Cardiac muscle cell (in vitro differentiated cells and primary cell): ENCODE results near the gene EXOC6B. TPM values are rescaled to one million over a fixed set of nuclear protein-coding genes. Genes with fewer than 3 reads are reported as not detected.
A peak's percentile ranks its signal among the peaks of the same experiment; 100 is the strongest.

Experiments used
- DNase-seq, 2 donors: peaks; one replicate each; pipeline versions ENCODE4 v3.0.0 to v3.0.0-alpha.2; 2010 to 2017; ENCODE audit warnings: low read depth in 1 of 2, low spot score in 1 of 2
- H3K27ac ChIP-seq: fragments of 200-600 bp; sonication (generic); 2 replicates; pipeline ENCODE4 v1.5.1; 2016
- H3K27me3 ChIP-seq: fragments of 200-600 bp; sonication (generic); 2 replicates; pipeline ENCODE4 v1.6.0; 2016; ENCODE audit warnings: control low read depth
- H3K36me3 ChIP-seq: fragments of 200-600 bp; sonication (generic); 2 replicates; pipeline ENCODE4 v1.5.1; 2016; ENCODE audit warnings: control low read depth
- H3K4me1 ChIP-seq: fragments of 200-600 bp; sonication (generic); 2 replicates; pipeline ENCODE4 v1.8.1; 2017; ENCODE audit warnings: low read depth, mild to moderate bottlenecking, mixed run types
- H3K4me3 ChIP-seq: fragments of 200-600 bp; sonication (generic); 2 replicates; pipeline ENCODE4 v1.5.1; 2016; ENCODE audit warnings: mild to moderate bottlenecking
- H3K9me3 ChIP-seq: fragments of 200-600 bp; sonication (generic); 2 replicates; pipeline ENCODE4 v1.5.1; 2017; ENCODE audit warnings: low read depth, mild to moderate bottlenecking, control low read depth
- CTCF ChIP-seq: IDR thresholded peaks from 2 replicates; pipeline ENCODE4 v1.5.1; 2012; ENCODE audit warnings: low read depth, mild to moderate bottlenecking, low read length
- polyA plus RNA-seq: library from polyadenylated mRNA; unstranded; fragments of >200 nt; fragmentation: Nextera tagmentation; extraction: Ambion mirVana; gene quantifications from 2 replicates; pipeline ENCODE4 v1.2.1, GENCODE V29; 2016
- total RNA-seq: library from RNA; depleted of rRNA; stranded (reverse); fragments of >200 nt; gene quantifications from 2 replicates; pipeline ENCODE4 v1.2.3, GENCODE V29; 2016

The EXOC6B gene
- total and polyA plus RNA-seq, 2 experiments from 2014 or later, result 21.7 to 23.9 TPM

GRCh38 chr2:72137498-72138010 is 688.3 kb downstream of the EXOC6B start:
- Histone ChIP-seq H3K36me3 (no peaks in the 10 kb centered on the region), H3K9me3 (no peaks in the 10 kb centered on the region), H3K27me3 (peaks cover 34% of the 10 kb centered on the region), H3K4me1 (no peaks in the 10 kb centered on the region), H3K27ac (no peak overlapping the region), H3K4me3 (no peak overlapping the region)
- peak; percentile 52 to 76 for DNase-seq
- peak; percentile 98 for TF ChIP-seq CTCF

- TF ChIP-seq CTCF, result no peak
- no peak for DNase-seq
- Histone ChIP-seq H3K4me3 (no peak overlapping the region), H3K9me3 (no peaks in the 10 kb centered on the region), H3K27ac (no peak overlapping the region), H3K36me3 (no peaks in the 10 kb centered on the region), H3K4me1 (no peaks in the 10 kb centered on the region), H3K27me3 (peaks cover 28% of the 10 kb centered on the region)
Observed at GRCh38 chr2:72136933-72137497, 688.8 kb downstream of the EXOC6B start.

GRCh38 chr2:72136331-72136730 is 689.5 kb downstream of the EXOC6B start:
- Histone ChIP-seq H3K27ac (no peak overlapping the region), H3K27me3 (peaks cover 21% of the 10 kb centered on the region), H3K4me3 (no peak overlapping the region), H3K4me1 (no peaks in the 10 kb centered on the region), H3K9me3 (no peaks in the 10 kb centered on the region), H3K36me3 (no peaks in the 10 kb centered on the region)
- TF ChIP-seq CTCF, result no peak
- no peak for DNase-seq

GRCh38 chr2:72135921-72136320 is 689.9 kb downstream of the EXOC6B start:
- Histone ChIP-seq H3K9me3 (no peaks in the 10 kb centered on the region), H3K27me3 (peaks cover 17% of the 10 kb centered on the region), H3K4me3 (no peak overlapping the region), H3K36me3 (no peaks in the 10 kb centered on the region), H3K27ac (no peak overlapping the region), H3K4me1 (no peaks in the 10 kb centered on the region)
- no peak for DNase-seq
- no peak for TF ChIP-seq CTCF

- H3K27ac ChIP-seq, result no peak overlapping the region
- no peaks in the 10 kb centered on the region for H3K9me3 ChIP-seq
- no peak for TF ChIP-seq CTCF
- peaks cover 16% of the 10 kb centered on the region for H3K27me3 ChIP-seq
- DNase-seq, result no peak
- H3K4me1 ChIP-seq, result no peaks in the 10 kb centered on the region
- no peaks in the 10 kb centered on the region for H3K36me3 ChIP-seq
- no peak overlapping the region for H3K4me3 ChIP-seq
Observed at GRCh38 chr2:72134997-72135800, 690.6 kb downstream of the EXOC6B start.
